SK-N-SH (cell line): ENCODE measurements around the gene SGCA. TPM values are rescaled to one million over a fixed set of nuclear protein-coding genes. Genes with fewer than 3 reads are reported as not detected.

ENCODE experiments used
- CTCF ChIA-PET: fragments of 300-600, 350-600 bp; formaldehyde crosslinking; extraction: SDS; loops from one replicate; lab custom pipeline; 2021; lab: Yijun Ruan, JAX
- POLR2A ChIA-PET: fragments of 350-600 bp; sonication (Branson Sonifier 250); formaldehyde crosslinking; extraction: SDS; loops from one replicate; lab custom pipeline; 2020; ENCODE audit warnings: antibody characterized with exemption, inconsistent platforms; lab: Yijun Ruan, JAX
- DNase-seq: peaks from one replicate; pipeline ENCODE4 v3.0.0; 2012
- H2AFZ ChIP-seq: fragments of 200-600 bp; sonication (generic); 2 replicates; pipeline ENCODE4 v1.8.1; 2016; ENCODE audit warnings: antibody characterized with exemption, mild to moderate bottlenecking, low read depth
- H3F3A ChIP-seq: fragments of 200-600 bp; sonication (generic); replicated peaks from 2 replicates; pipeline ENCODE3; 2016; ENCODE audit warnings: antibody characterized with exemption, mild to moderate bottlenecking; ENCODE audit not compliant: insufficient read depth
- H3K27ac ChIP-seq, 2 experiments: fragments of 200-500 bp in 1 of 2; fragments of 200-600 bp in 1 of 2; sonication (Bioruptor generic) in 1 of 2; sonication (generic), shearing (Covaris generic) in 1 of 2; 2 replicates each; pipeline versions ENCODE4 v1.5.1 to v1.6.1; 2014 to 2016; ENCODE audit warnings: low read depth in 2 of 2, inconsistent platforms in 1 of 2, low read length in 1 of 2, mild to moderate bottlenecking in 1 of 2, mixed read lengths in 1 of 2
- H3K27me3 ChIP-seq: fragments of 200-600 bp; sonication (generic), shearing (Covaris generic); 2 replicates; pipeline ENCODE4 v1.6.1; 2016; ENCODE audit warnings: mixed run types; ENCODE audit not compliant: insufficient read depth
- H3K36me3 ChIP-seq, 2 experiments: fragments of 200-500 bp in 1 of 2; fragments of 200-600 bp in 1 of 2; sonication (Bioruptor generic) in 1 of 2; sonication (generic) in 1 of 2; replicated peaks in 1 of 2; 2 replicates each; pipeline versions ENCODE3 to v1.5.1; 2014 to 2016; ENCODE audit warnings: low read length in 1 of 2, mild to moderate bottlenecking in 1 of 2; ENCODE audit not compliant: insufficient read depth in 2 of 2, control insufficient read depth in 1 of 2
- H3K4me1 ChIP-seq, 2 experiments: fragments of 200-500 bp in 1 of 2; fragments of 200-600 bp in 1 of 2; sonication (Bioruptor generic) in 1 of 2; sonication (generic), shearing (Covaris generic) in 1 of 2; 2 replicates each; pipeline versions ENCODE4 v1.5.1 to v1.6.1; 2014 to 2016; ENCODE audit warnings: low read depth in 1 of 2, low read length in 1 of 2, mixed run types in 1 of 2; ENCODE audit not compliant: insufficient read depth in 2 of 2, control insufficient read depth in 1 of 2
- H3K4me2 ChIP-seq: fragments of 200-600 bp; sonication (generic), shearing (Covaris generic); 2 replicates; pipeline ENCODE4 v1.6.1; 2017; ENCODE audit warnings: mixed run types
- H3K4me3 ChIP-seq, 2 experiments: fragments of 200-500 bp in 1 of 2; fragments of 200-600 bp in 1 of 2; sonication (Bioruptor generic) in 1 of 2; sonication (generic), shearing (Covaris generic) in 1 of 2; 2 replicates each; pipeline versions ENCODE4 v1.5.1 to v1.8.1; 2014 to 2016; ENCODE audit warnings: low read depth in 2 of 2, inconsistent platforms in 1 of 2, low read length in 1 of 2, mild to moderate bottlenecking in 1 of 2, mixed read lengths in 1 of 2, moderate library complexity in 1 of 2
- H3K79me2 ChIP-seq: fragments of 200-600 bp; sonication (generic); 2 replicates; pipeline ENCODE4 v1.8.1; 2017; ENCODE audit warnings: mild to moderate bottlenecking; ENCODE audit not compliant: insufficient read depth
- H3K9ac ChIP-seq: fragments of 200-600 bp; sonication (generic); 2 replicates; pipeline ENCODE4 v1.6.1; 2017; ENCODE audit warnings: mixed run types
- H3K9me2 ChIP-seq: fragments of 200-600 bp; sonication (generic); 2 replicates; pipeline ENCODE4 v1.6.1; 2017; ENCODE audit warnings: mixed run types
- H3K9me3 ChIP-seq: fragments of 200-600 bp; sonication (generic); 2 replicates; pipeline ENCODE4 v1.6.1; 2017; ENCODE audit warnings: mixed run types, mild to moderate bottlenecking, moderate library complexity
- H4K20me1 ChIP-seq: fragments of 200-600 bp; sonication (generic); 2 replicates; pipeline ENCODE4 v1.6.1; 2017; ENCODE audit warnings: mild to moderate bottlenecking, mixed run types; ENCODE audit not compliant: insufficient read depth
- CHD2 ChIP-seq: fragments of 150-350 bp; IDR thresholded peaks from 2 replicates; pipeline ENCODE4 v1.6.1; 2018; ENCODE audit warnings: low read length; ENCODE audit not compliant: partially characterized antibody
- ELF1 ChIP-seq: IDR thresholded peaks from 2 replicates; pipeline ENCODE4 v1.4.0; 2012
- EP300 ChIP-seq, 2 experiments: IDR thresholded peaks; 2 replicates each; pipeline versions ENCODE4 v1.4.0 to v1.6.1; 2012; ENCODE audit warnings: borderline replicate concordance in 1 of 2, low read depth in 1 of 2, low read length in 1 of 2
- EZH2phosphoT487 ChIP-seq: fragments of 200-600 bp; sonication (generic); IDR thresholded peaks from 2 replicates; pipeline ENCODE4 v1.6.1; 2017; ENCODE audit warnings: low read depth, mixed run types, mild to moderate bottlenecking, antibody characterized with exemption, moderate library complexity, borderline replicate concordance
- FOSL2 ChIP-seq: IDR thresholded peaks from 2 replicates; pipeline ENCODE4 v1.4.0; 2012; ENCODE audit warnings: low read depth, mild to moderate bottlenecking, moderate library complexity, borderline replicate concordance
- FOXM1 ChIP-seq: IDR thresholded peaks from 2 replicates; pipeline ENCODE4 v1.4.0; 2012; ENCODE audit warnings: low read depth, mild to moderate bottlenecking
- JUND ChIP-seq: IDR thresholded peaks from 2 replicates; pipeline ENCODE4 v1.4.0; 2012
- MEF2A ChIP-seq: IDR thresholded peaks from 2 replicates; pipeline ENCODE4 v1.4.0; 2012; ENCODE audit warnings: low read depth, borderline replicate concordance
- NFIC ChIP-seq: IDR thresholded peaks from 2 replicates; pipeline ENCODE4 v1.4.0; 2012; ENCODE audit warnings: borderline replicate concordance
- NRF1 ChIP-seq: IDR thresholded peaks from 2 replicates; pipeline ENCODE4 v1.6.1; 2012; ENCODE audit warnings: low read depth, mild to moderate bottlenecking, low read length
- POLR2AphosphoS5 ChIP-seq: IDR thresholded peaks from 2 replicates; pipeline ENCODE4 v1.6.1; 2012; ENCODE audit warnings: low read depth, low read length
- RAD21 ChIP-seq: IDR thresholded peaks from 2 replicates; pipeline ENCODE4 v1.6.1; 2012; ENCODE audit warnings: mild to moderate bottlenecking, low read length
- RFX5 ChIP-seq: IDR thresholded peaks from 2 replicates; pipeline ENCODE4 v1.6.1; 2012; ENCODE audit warnings: mild to moderate bottlenecking, improper control_type of control experiment, low read length
- TAF1 ChIP-seq: IDR thresholded peaks from 2 replicates; pipeline ENCODE4 v1.6.1; 2012; ENCODE audit warnings: low read depth, mild to moderate bottlenecking, low read length, moderate library complexity, borderline replicate concordance
- TCF12 ChIP-seq: IDR thresholded peaks from 2 replicates; pipeline ENCODE4 v1.4.0; 2012
- YY1 ChIP-seq: IDR thresholded peaks from 2 replicates; pipeline ENCODE4 v1.4.0; 2012; ENCODE audit warnings: low read depth, mild to moderate bottlenecking
- WGBS: methylation state at CpG from one replicate; pipeline ENCODE4 v1.1.6; 2017; ENCODE audit warnings: low lambda C conversion rate; 5-methylcytosine and 5-hydroxymethylcytosine counted together
- polyA plus RNA-seq, 3 experiments: library from polyadenylated mRNA; depleted of rRNA; stranded (reverse); fragments of >200 nt; gene quantifications; 2 replicates each; pipeline ENCODE4 v1.2.3, GENCODE V29; 2012
- TF ChIP-seq, protein P1 (sequence below): fragments of 200-600 bp; sonication (generic); IDR thresholded peaks from 2 replicates; pipeline ENCODE4 v1.6.1; 2017; ENCODE audit warnings: antibody characterized with exemption, mild to moderate bottlenecking, moderate library complexity
- TF ChIP-seq, protein P2 (sequence below): fragments of 150-350 bp; IDR thresholded peaks from 2 replicates; pipeline ENCODE4 v1.6.1; 2016; ENCODE audit warnings: mild to moderate bottlenecking, low read depth, low read length
- TF ChIP-seq, protein P3 (sequence below): IDR thresholded peaks from 2 replicates; pipeline ENCODE4 v1.4.0; 2012; ENCODE audit warnings: low read depth
- TF ChIP-seq, protein P4 (sequence below): IDR thresholded peaks from 2 replicates; pipeline ENCODE4 v1.6.1; 2012; ENCODE audit warnings: mild to moderate bottlenecking, low read depth, low read length, moderate library complexity

SGCA gene
- polyA plus RNA-seq, 1 of the 3 experiments (the other 2 are of a cell fraction), result not detected

DNA sequence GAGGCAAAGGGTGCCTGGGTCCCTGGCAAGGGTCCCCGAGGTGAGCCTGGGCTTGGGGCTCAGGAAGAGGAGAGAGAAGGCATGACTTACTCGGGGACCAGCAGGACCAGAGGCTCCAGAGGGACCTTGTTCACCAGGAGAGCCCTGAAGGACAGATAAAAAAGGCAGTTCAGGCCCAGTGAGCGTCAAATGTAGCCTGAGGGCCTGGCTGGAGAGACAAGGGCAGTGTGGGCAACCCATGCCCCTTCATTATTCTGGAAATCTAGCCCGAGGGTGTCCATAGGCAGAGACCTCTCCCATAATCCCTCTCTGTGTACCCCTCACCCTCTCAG, 21.6 kb downstream of the SGCA start:
- peaks cover 100% of the 10 kb centered on the region for H4K20me1 ChIP-seq
- H3K4me1 ChIP-seq, result peaks cover 2 to 9% of the 10 kb centered on the region in 2 experiments; a peak in 2 of 4 replicates
- 88% methylated on average over 4 of the region's 4 CpGs for WGBS
- no peaks in the 10 kb centered on the region for H3K27me3 ChIP-seq
- H3K27ac ChIP-seq, result peak overlapping the region in 1 of 2 experiments; percentile 100; a peak in 2 of 4 replicates
- POLR2A ChIA-PET, result no interaction called here
- no peak overlapping the region for H3K4me2 ChIP-seq
- H3F3A ChIP-seq, result peaks cover 100% of the 10 kb centered on the region
- TF ChIP-seq CHD2, result no peak
- TF ChIP-seq, protein P1, sequence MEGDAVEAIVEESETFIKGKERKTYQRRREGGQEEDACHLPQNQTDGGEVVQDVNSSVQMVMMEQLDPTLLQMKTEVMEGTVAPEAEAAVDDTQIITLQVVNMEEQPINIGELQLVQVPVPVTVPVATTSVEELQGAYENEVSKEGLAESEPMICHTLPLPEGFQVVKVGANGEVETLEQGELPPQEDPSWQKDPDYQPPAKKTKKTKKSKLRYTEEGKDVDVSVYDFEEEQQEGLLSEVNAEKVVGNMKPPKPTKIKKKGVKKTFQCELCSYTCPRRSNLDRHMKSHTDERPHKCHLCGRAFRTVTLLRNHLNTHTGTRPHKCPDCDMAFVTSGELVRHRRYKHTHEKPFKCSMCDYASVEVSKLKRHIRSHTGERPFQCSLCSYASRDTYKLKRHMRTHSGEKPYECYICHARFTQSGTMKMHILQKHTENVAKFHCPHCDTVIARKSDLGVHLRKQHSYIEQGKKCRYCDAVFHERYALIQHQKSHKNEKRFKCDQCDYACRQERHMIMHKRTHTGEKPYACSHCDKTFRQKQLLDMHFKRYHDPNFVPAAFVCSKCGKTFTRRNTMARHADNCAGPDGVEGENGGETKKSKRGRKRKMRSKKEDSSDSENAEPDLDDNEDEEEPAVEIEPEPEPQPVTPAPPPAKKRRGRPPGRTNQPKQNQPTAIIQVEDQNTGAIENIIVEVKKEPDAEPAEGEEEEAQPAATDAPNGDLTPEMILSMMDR, result no peak
- no peak for TF ChIP-seq JUND
- TF ChIP-seq RAD21, result no peak
- TF ChIP-seq EZH2phosphoT487, result no peak
- TF ChIP-seq FOXM1, result no peak
- TF ChIP-seq TCF12, result no peak
- no peak for TF ChIP-seq YY1
- TF ChIP-seq EP300 (IDR thresholded peaks at IDR 0.05; ENCODE audit: borderline replicate concordance in 1 of 2, low read depth in 1 of 2, low read length in 1 of 2), result no peak
- TF ChIP-seq ELF1, result no peak
- TF ChIP-seq NRF1, result no peak
- TF ChIP-seq MEF2A, result no peak
- TF ChIP-seq, protein P2, sequence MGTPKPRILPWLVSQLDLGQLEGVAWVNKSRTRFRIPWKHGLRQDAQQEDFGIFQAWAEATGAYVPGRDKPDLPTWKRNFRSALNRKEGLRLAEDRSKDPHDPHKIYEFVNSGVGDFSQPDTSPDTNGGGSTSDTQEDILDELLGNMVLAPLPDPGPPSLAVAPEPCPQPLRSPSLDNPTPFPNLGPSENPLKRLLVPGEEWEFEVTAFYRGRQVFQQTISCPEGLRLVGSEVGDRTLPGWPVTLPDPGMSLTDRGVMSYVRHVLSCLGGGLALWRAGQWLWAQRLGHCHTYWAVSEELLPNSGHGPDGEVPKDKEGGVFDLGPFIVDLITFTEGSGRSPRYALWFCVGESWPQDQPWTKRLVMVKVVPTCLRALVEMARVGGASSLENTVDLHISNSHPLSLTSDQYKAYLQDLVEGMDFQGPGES, result no peak
- no peak for TF ChIP-seq FOSL2
- no peak for TF ChIP-seq NFIC
- TF ChIP-seq, protein P3, sequence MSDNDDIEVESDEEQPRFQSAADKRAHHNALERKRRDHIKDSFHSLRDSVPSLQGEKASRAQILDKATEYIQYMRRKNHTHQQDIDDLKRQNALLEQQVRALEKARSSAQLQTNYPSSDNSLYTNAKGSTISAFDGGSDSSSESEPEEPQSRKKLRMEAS, result no peak
- no peak; the same call in 1 of the 2 replicates for TF ChIP-seq POLR2AphosphoS5
- TF ChIP-seq, protein P4, sequence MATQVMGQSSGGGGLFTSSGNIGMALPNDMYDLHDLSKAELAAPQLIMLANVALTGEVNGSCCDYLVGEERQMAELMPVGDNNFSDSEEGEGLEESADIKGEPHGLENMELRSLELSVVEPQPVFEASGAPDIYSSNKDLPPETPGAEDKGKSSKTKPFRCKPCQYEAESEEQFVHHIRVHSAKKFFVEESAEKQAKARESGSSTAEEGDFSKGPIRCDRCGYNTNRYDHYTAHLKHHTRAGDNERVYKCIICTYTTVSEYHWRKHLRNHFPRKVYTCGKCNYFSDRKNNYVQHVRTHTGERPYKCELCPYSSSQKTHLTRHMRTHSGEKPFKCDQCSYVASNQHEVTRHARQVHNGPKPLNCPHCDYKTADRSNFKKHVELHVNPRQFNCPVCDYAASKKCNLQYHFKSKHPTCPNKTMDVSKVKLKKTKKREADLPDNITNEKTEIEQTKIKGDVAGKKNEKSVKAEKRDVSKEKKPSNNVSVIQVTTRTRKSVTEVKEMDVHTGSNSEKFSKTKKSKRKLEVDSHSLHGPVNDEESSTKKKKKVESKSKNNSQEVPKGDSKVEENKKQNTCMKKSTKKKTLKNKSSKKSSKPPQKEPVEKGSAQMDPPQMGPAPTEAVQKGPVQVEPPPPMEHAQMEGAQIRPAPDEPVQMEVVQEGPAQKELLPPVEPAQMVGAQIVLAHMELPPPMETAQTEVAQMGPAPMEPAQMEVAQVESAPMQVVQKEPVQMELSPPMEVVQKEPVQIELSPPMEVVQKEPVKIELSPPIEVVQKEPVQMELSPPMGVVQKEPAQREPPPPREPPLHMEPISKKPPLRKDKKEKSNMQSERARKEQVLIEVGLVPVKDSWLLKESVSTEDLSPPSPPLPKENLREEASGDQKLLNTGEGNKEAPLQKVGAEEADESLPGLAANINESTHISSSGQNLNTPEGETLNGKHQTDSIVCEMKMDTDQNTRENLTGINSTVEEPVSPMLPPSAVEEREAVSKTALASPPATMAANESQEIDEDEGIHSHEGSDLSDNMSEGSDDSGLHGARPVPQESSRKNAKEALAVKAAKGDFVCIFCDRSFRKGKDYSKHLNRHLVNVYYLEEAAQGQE, result no peak
- no peak for TF ChIP-seq TAF1
- no peak for TF ChIP-seq RFX5
- no peaks in the 10 kb centered on the region for H3K9me3 ChIP-seq
- peaks cover 27% of the 10 kb centered on the region for H3K79me2 ChIP-seq
- H3K9ac ChIP-seq, result no peak overlapping the region
- no peak for DNase-seq
- CTCF ChIA-PET, result interaction anchor here (0.6 to 13.8 kb wide), 9 partner anchors 10 to 93 kb away, joined by 3 to 463 read pairs (median 6); partner anchors contain the start of genes COL1A1 and SGCA
- no peak overlapping the region for H3K4me3 ChIP-seq
- H2AFZ ChIP-seq, result no peak overlapping the region
- H3K36me3 ChIP-seq, result peaks cover 81 to 84% of the 10 kb centered on the region in 2 experiments
- H3K9me2 ChIP-seq, result no peaks in the 10 kb centered on the region
